Measurements from ENCODE around the gene RNF151. TPM values are rescaled to one million over a fixed set of nuclear protein-coding genes. Genes with fewer than 3 reads are reported as not detected.

Gene RNF151
- polyA plus RNA-seq, 2 of the 4 experiments (the other 2 are of a cell fraction): not detected

DNA sequence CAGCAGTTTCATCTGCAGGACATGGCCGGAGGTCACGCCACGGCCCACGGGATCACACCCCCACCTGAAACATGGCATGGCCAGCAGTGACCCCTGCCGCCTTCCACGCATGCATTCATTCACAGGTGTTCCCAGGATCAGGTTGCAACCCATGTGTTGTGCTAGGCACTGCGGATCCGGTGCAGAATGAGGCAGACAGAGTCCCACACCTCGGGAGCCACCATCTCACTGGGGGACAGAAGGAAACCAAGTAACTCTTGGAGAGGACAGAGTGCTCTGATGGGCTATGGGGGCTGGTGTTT is 19.3 kb upstream of the RNF151 start:
- Histone ChIP-seq H3K4me1 (peaks cover 5% of the 10 kb centered on the region), H3K4me3 (no peak overlapping the region), H3K4me2 (no peak overlapping the region), H3K9me3 (no peaks in the 10 kb centered on the region), H3K27ac (no peak overlapping the region)
- POLR2A ChIA-PET: no interaction called here
- no peak for TF ChIP-seq RCOR1 (IDR thresholded peaks at IDR 0.05; ENCODE audit: low read depth, low read length)
- TF ChIP-seq CBX8 (IDR thresholded peaks at IDR 0.05): no peak
- TF ChIP-seq ZFP36 (IDR thresholded peaks at IDR 0.05; ENCODE audit: borderline replicate concordance, partially characterized antibody): no peak
- 88% methylated on average over 9 of the region's 9 CpGs for WGBS (ENCODE audit: missing lambda C conversion rate)
- FAIRE-seq (no peak), DNase-seq (ENCODE audit: low read depth in 1 of 2, low spot score in 1 of 2) (no peak), ATAC-seq (no peak)
- CTCF ChIA-PET: interaction anchor here (1.2 to 2.5 kb wide), 4 partner anchors 10 to 82 kb away, joined by 4 to 11 read pairs (median 8); no protein-coding TSS in a partner anchor

DNA sequence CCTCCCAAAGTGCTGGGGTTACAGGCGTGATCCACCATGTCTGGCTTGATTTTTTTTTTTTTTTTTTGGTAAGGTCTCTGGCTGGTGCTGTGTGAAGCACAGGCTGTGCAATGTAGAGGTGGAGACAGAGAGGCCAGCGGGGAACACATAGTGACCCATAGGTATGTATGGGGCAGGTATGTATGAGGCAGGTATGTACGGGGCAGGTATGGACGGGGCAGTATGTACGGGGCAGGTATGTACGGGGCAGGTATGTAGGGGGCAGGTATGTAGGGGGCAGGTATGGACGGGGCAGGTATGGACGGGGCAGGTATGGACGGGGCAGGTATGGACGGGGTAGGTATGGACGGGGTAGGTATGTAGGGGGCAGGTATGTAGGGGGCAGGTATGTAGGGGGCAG is 17.1 kb upstream of the RNF151 start:
- no peak overlapping the region for H3K4me2 ChIP-seq

DNA sequence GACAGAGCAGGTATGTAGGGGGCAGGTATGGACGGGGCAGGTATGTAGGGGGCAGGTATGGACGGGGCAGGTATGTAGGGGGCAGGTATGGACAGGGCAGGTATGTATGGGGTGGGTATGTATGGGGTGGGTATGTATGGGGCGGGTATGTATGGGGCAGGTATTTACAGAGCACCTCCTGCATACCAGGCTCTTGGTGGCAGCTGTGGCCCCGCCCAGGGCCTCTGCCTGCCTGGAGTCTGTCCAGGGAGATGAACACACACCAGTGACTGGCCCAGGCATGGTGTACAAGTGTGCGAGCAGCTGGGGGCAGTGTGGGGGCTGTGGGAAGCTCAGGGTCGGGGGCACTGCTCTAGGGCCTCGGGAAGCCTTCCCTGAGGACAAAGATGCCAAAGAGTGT is 16.6 kb upstream of the RNF151 start:
- no peak for TF ChIP-seq MAFK (IDR thresholded peaks at IDR 0.05; ENCODE audit: partially characterized antibody)
- TF ChIP-seq HDAC2 (IDR thresholded peaks at IDR 0.05): no peak
- no peak for TF ChIP-seq EHMT2 (IDR thresholded peaks at IDR 0.05; ENCODE audit: low read depth)
- no peak for TF ChIP-seq MAZ (IDR thresholded peaks at IDR 0.05; ENCODE audit: borderline replicate concordance, low read depth, low read length)
- TF ChIP-seq RFX5 (IDR thresholded peaks at IDR 0.05): no peak
- TF ChIP-seq HEYL (CRISPR knock-in tag; IDR thresholded peaks at IDR 0.05): no peak
- TF ChIP-seq PHF8 (IDR thresholded peaks at IDR 0.05; ENCODE audit: borderline replicate concordance, low read depth): no peak
- no peak for TF ChIP-seq CTCF (IDR thresholded peaks at IDR 0.05)
- no peak for TF ChIP-seq CBX8 (IDR thresholded peaks at IDR 0.05)
- no peak for TF ChIP-seq SMC3 (IDR thresholded peaks at IDR 0.05)
- TF ChIP-seq SREBF2 (IDR thresholded peaks at IDR 0.05): no peak
- TF ChIP-seq ZFP36 (IDR thresholded peaks at IDR 0.05; ENCODE audit: borderline replicate concordance, partially characterized antibody): no peak
- TF ChIP-seq, protein P1, sequence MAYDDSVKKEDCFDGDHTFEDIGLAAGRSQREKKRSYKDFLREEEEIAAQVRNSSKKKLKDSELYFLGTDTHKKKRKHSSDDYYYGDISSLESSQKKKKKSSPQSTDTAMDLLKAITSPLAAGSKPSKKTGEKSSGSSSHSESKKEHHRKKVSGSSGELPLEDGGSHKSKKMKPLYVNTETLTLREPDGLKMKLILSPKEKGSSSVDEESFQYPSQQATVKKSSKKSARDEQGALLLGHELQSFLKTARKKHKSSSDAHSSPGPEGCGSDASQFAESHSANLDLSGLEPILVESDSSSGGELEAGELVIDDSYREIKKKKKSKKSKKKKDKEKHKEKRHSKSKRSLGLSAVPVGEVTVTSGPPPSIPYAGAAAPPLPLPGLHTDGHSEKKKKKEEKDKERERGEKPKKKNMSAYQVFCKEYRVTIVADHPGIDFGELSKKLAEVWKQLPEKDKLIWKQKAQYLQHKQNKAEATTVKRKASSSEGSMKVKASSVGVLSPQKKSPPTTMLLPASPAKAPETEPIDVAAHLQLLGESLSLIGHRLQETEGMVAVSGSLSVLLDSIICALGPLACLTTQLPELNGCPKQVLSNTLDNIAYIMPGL (CRISPR knock-in tag; IDR thresholded peaks at IDR 0.05; ENCODE audit: borderline replicate concordance): no peak
- TF ChIP-seq BHLHE40 (IDR thresholded peaks at IDR 0.05; ENCODE audit: low read depth, low read length): no peak
- DNase-seq (ENCODE audit: low read depth in 1 of 2, low spot score in 1 of 2): no peak
- FAIRE-seq: no peak
- no peak overlapping the region for H3K4me2 ChIP-seq
- no peak overlapping the region for H3K4me3 ChIP-seq
- WGBS (ENCODE audit: missing lambda C conversion rate): 34% methylated on average over 5 of the region's 7 CpGs
- CTCF ChIA-PET: interaction anchor here (1.1 to 1.4 kb wide), 3 partner anchors 9 to 105 kb away, joined by 3 to 7 read pairs (median 3); partner anchors contain the start of gene NDUFB10
- peak; percentile 34 to 46 for ATAC-seq
- POLR2A ChIA-PET: interaction anchor here (3.2 kb wide), 1 partner anchor 15 kb away, joined by 18 read pairs; the partner anchor contains the start of gene RPS2
- H3K4me1 ChIP-seq: no peaks in the 10 kb centered on the region
- no peaks in the 10 kb centered on the region for H3K9me3 ChIP-seq
- H3K27ac ChIP-seq: no peak overlapping the region

More for the DNA sequence above, 17.1 kb upstream of the RNF151 start:
- 70% methylated on average over 6 of the region's 11 CpGs for WGBS (ENCODE audit: missing lambda C conversion rate)
- H3K9me3 ChIP-seq: no peaks in the 10 kb centered on the region
- no peak overlapping the region for H3K4me3 ChIP-seq
- POLR2A ChIA-PET: no interaction called here
- FAIRE-seq (no peak), ATAC-seq (no peak), DNase-seq (ENCODE audit: low read depth in 1 of 2, low spot score in 1 of 2) (no peak)
- TF ChIP-seq, protein P2, sequence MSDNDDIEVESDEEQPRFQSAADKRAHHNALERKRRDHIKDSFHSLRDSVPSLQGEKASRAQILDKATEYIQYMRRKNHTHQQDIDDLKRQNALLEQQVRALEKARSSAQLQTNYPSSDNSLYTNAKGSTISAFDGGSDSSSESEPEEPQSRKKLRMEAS (IDR thresholded peaks at IDR 0.05): no peak
- no peak for TF ChIP-seq HEYL (CRISPR knock-in tag; IDR thresholded peaks at IDR 0.05)
- TF ChIP-seq ZNF302 (CRISPR knock-in tag; IDR thresholded peaks at IDR 0.05): no peak
- no peak for TF ChIP-seq CHD2 (IDR thresholded peaks at IDR 0.05; ENCODE audit: low read length, partially characterized antibody)
- TF ChIP-seq RARB (CRISPR knock-in tag; IDR thresholded peaks at IDR 0.05): no peak
- no peak for TF ChIP-seq BHLHE40 (IDR thresholded peaks at IDR 0.05; ENCODE audit: low read depth, low read length)
- TF ChIP-seq PHF8 (IDR thresholded peaks at IDR 0.05; ENCODE audit: borderline replicate concordance, low read depth): no peak
- TF ChIP-seq NPAS2 (CRISPR knock-in tag; IDR thresholded peaks at IDR 0.05; ENCODE audit: borderline replicate concordance): no peak
- no peak for TF ChIP-seq HOXB5 (CRISPR knock-in tag; IDR thresholded peaks at IDR 0.05)
- no peak for TF ChIP-seq MYC (IDR thresholded peaks at IDR 0.05; ENCODE audit: borderline replicate concordance, low read length)
- no peak for TF ChIP-seq POLR2AphosphoS2 (conservative IDR thresholded peaks at IDR 0.05; ENCODE audit: low read length)
- no peak for TF ChIP-seq CTCF (IDR thresholded peaks at IDR 0.05)
- TF ChIP-seq RNF2 (IDR thresholded peaks at IDR 0.05; ENCODE audit: borderline replicate concordance, low read depth): no peak
- TF ChIP-seq CBX8 (IDR thresholded peaks at IDR 0.05): no peak
- H3K27ac ChIP-seq: no peak overlapping the region
- no peaks in the 10 kb centered on the region for H3K4me1 ChIP-seq
- CTCF ChIA-PET: interaction anchor here (0.6 to 1.4 kb wide), 5 partner anchors 10 to 139 kb away, joined by 3 to 7 read pairs (median 3); partner anchors contain the start of gene NDUFB10

Data from A549 (cell line).